ENCODE data around the gene SIPA1L3. TPM values are rescaled to one million over a fixed set of nuclear protein-coding genes. Genes with fewer than 3 reads are reported as not detected.
"Not testable (repeated sequence)": the region's sequence is repeated elsewhere in the genome, so short reads cannot be mapped to it uniquely, and the experiment has no call there.

SIPA1L3 gene
- total RNA-seq, 2 donors from 2014 or later = 42.8 to 48.2 TPM

DNA sequence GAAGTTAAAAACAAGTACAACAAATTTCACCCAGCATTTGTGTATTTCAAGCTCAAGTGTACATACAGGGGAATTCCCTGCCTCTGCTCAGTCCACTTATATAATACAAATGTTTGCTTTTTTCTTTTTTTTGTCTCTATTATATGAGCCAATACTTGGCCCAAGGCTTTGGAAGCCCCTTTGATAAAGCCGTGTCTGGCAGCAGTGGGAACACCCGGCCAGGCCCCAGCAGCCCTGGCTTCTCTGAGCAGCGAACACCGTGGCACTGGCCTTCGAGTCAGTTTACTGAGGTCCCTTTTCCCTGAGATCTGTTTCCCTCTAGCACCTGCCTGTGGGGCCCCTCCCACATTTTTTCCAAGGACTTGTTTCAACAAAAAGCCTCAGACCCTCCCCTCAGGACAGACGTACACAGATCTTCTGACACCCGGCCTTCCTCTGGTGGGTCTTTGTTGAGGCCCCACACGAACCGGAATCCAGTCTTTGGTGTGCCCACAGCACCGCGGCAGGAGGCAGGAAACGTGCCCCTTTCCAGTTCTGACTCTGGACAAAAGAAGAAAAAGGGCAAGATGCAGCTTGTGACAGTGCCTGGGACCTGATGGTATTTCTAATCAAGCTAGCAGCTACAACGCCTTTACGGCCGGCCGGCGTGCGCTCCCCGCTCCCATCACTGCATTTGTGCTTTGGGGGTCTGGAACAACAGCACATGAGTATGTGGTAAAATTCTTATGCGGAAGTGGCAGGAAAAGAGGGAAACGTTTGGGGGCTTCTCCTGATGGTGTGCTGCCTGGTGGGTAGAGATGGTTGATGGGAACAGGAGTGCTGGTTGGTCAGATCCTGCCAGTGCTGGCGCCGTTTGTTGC lies 13.8 kb downstream of the SIPA1L3 start:
- Mint-ChIP-seq H3K9me3 (peaks cover 2% of the 10 kb centered on the region), H3K36me3 (ENCODE audit: low read depth) (peaks cover 30% of the 10 kb centered on the region), H3K27ac (peak overlapping the region; percentile 21), H3K4me3 (no peak overlapping the region), H3K27me3 (ENCODE audit: insufficient read depth) (no peaks in the 10 kb centered on the region), H3K4me1 (no peaks in the 10 kb centered on the region)
- TF ChIP-seq, protein P1, sequence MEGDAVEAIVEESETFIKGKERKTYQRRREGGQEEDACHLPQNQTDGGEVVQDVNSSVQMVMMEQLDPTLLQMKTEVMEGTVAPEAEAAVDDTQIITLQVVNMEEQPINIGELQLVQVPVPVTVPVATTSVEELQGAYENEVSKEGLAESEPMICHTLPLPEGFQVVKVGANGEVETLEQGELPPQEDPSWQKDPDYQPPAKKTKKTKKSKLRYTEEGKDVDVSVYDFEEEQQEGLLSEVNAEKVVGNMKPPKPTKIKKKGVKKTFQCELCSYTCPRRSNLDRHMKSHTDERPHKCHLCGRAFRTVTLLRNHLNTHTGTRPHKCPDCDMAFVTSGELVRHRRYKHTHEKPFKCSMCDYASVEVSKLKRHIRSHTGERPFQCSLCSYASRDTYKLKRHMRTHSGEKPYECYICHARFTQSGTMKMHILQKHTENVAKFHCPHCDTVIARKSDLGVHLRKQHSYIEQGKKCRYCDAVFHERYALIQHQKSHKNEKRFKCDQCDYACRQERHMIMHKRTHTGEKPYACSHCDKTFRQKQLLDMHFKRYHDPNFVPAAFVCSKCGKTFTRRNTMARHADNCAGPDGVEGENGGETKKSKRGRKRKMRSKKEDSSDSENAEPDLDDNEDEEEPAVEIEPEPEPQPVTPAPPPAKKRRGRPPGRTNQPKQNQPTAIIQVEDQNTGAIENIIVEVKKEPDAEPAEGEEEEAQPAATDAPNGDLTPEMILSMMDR (conservative IDR thresholded peaks at IDR 0.05) = no peak
- Histone ChIP-seq H3K27me3 (ENCODE audit: control insufficient read depth, insufficient read depth, low read length, poor library complexity, severe bottlenecking) (no peaks in the 10 kb centered on the region), H3K27ac (ENCODE audit: low read depth, low read length) (peak overlapping the region; percentile 63), H3K4me3 (ENCODE audit: low read length) (no peak overlapping the region), H3K4me1 (ENCODE audit: control insufficient read depth, insufficient read depth, low read length) (no peaks in the 10 kb centered on the region), H3K9ac (ENCODE audit: extremely low read depth, low read length, poor library complexity, severe bottlenecking) (no peak overlapping the region), H3K36me3 (ENCODE audit: control insufficient read depth, insufficient read depth, low read length) (peaks cover 3% of the 10 kb centered on the region), H3K9me3 (ENCODE audit: control insufficient read depth, low read length) (no peaks in the 10 kb centered on the region)
- WGBS, 2 experiments (ENCODE audit: insufficient coverage in 1 of 2, insufficient read length in 1 of 2) = 81 to 94% methylated on average over 13 to 21 of the region's 23 CpGs
- no peak for DNase-seq

DNA sequence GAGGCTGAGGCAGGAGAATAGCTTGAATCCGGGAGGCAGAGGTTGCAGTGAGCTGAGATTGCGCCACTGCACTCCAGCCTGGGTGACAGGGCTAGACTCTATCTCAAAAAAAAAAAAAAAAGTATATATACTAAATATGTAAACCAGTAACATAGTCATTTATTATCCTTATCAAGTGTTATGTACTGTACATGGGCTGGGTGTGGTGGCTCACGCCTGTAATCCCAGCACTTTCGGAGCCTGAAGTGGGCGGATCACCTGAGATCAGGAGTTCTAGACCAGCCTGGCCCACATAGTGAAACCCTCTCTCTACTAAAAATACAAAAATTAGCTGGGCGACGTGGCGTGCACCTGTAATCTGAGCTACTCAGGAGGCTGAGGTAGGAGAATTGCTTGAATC lies 17.6 kb downstream of the SIPA1L3 start:
- H3K27me3 ChIP-seq (ENCODE audit: control insufficient read depth, insufficient read depth, low read length, poor library complexity, severe bottlenecking); H3K27ac ChIP-seq (ENCODE audit: low read depth, low read length); DNase-seq; H3K9me3 ChIP-seq (ENCODE audit: control insufficient read depth, low read length); H3K27me3 Mint-ChIP-seq (ENCODE audit: insufficient read depth); H3K9me3 Mint-ChIP-seq; H3K36me3 ChIP-seq (ENCODE audit: control insufficient read depth, insufficient read depth, low read length); H3K4me3 ChIP-seq (ENCODE audit: low read length); H3K9ac ChIP-seq (ENCODE audit: extremely low read depth, low read length, poor library complexity, severe bottlenecking); H3K27ac Mint-ChIP-seq; H3K4me1 ChIP-seq (ENCODE audit: control insufficient read depth, insufficient read depth, low read length); H3K4me3 Mint-ChIP-seq: not testable (repeated sequence)
- Mint-ChIP-seq H3K4me1 (peaks cover 16% of the 10 kb centered on the region), H3K36me3 (ENCODE audit: low read depth) (peaks cover 27% of the 10 kb centered on the region)
- 97 to 100% methylated on average over 3 to 7 of the region's 8 CpGs for WGBS, 2 experiments (ENCODE audit: insufficient coverage in 1 of 2, insufficient read length in 1 of 2)

DNA sequence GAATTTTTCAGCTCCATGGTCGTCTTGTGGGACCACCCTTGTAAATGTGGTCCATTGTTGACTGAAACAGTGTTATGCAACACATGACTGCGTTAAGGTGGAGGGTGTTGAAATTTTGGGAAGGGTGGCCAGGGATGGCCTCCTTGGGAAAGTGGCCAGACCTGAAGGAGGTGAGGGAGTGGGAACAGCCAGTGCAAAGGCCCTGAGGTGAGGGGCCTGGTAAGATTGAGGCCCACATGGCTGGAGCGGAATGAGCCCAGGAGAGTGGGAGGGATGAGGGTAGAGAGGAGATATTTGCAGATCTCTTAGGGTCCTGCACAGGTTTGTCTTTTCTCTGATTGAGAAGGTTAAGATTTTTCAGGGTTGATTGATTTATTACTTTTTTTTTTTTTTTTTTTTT lies 18.2 kb downstream of the SIPA1L3 start:
- Mint-ChIP-seq H3K4me3 (no peak overlapping the region), H3K36me3 (ENCODE audit: low read depth) (peaks cover 27% of the 10 kb centered on the region), H3K27me3 (ENCODE audit: insufficient read depth) (no peaks in the 10 kb centered on the region), H3K4me1 (peaks cover 18% of the 10 kb centered on the region), H3K27ac (no peak overlapping the region), H3K9me3 (peaks cover 2% of the 10 kb centered on the region)
- no peaks in the 10 kb centered on the region for H3K27me3 ChIP-seq (ENCODE audit: control insufficient read depth, insufficient read depth, low read length, poor library complexity, severe bottlenecking)
- H3K36me3 ChIP-seq (ENCODE audit: control insufficient read depth, insufficient read depth, low read length) = no peaks in the 10 kb centered on the region
- DNase-seq = no peak
- peaks cover 2% of the 10 kb centered on the region for H3K4me1 ChIP-seq (ENCODE audit: control insufficient read depth, insufficient read depth, low read length)
- H3K4me3 ChIP-seq (ENCODE audit: low read length) = no peak overlapping the region
- TF ChIP-seq, protein P1 (conservative IDR thresholded peaks at IDR 0.05) = no peak
- H3K27ac ChIP-seq (ENCODE audit: low read depth, low read length) = no peak overlapping the region
- H3K9ac ChIP-seq (ENCODE audit: extremely low read depth, low read length, poor library complexity, severe bottlenecking) = no peak overlapping the region
- 93 to 100% methylated on average over 2 to 3 of the region's 3 CpGs for WGBS, 2 experiments (ENCODE audit: insufficient coverage in 1 of 2, insufficient read length in 1 of 2)
- H3K9me3 ChIP-seq (ENCODE audit: control insufficient read depth, low read length) = no peaks in the 10 kb centered on the region
